Breast epithelium (tissue), 4 donors: Measurements from ENCODE around the gene PPRC1. TPM values are rescaled to one million over a fixed set of nuclear protein-coding genes. Genes with fewer than 3 reads are reported as not detected.

Experiments
- DNase-seq, 2 donors: peaks; one replicate each; pipeline ENCODE4 v3.0.0-alpha.2; 2019; ENCODE audit warnings: low spot score in 2 of 2
- H3K27ac ChIP-seq, 2 donors: fragments of 200-600 bp; sonication (generic) in 1 of 2; one replicate each; pipeline ENCODE4 v1.5.1; 2016 to 2019; ENCODE audit warnings: mild to moderate bottlenecking in 1 of 2
- H3K27me3 ChIP-seq, 2 donors: fragments of 200-600 bp; sonication (generic) in 1 of 2; one replicate each; pipeline versions ENCODE4 v1.5.1 to v1.6.0; 2017 to 2019; ENCODE audit warnings: control low read depth in 1 of 2, mild to moderate bottlenecking in 1 of 2
- H3K36me3 ChIP-seq: fragments of 200-600 bp; one replicate; pipeline ENCODE4 v1.5.1; 2019
- H3K4me1 ChIP-seq, 2 donors: fragments of 200-600 bp; sonication (generic); one replicate each; pipeline ENCODE4 v1.5.1; 2016 to 2019; ENCODE audit warnings: control low read depth in 1 of 2
- H3K4me3 ChIP-seq, 3 donors: fragments of 200-600 bp; sonication (generic); 1 replicate in 2 of 3; 2 replicates in 1 of 3; pipeline ENCODE4 v1.5.1; 2016 to 2019; ENCODE audit warnings: mild to moderate bottlenecking in 3 of 3, moderate library complexity in 2 of 3
- H3K9me3 ChIP-seq, 2 donors: fragments of 200-600 bp; sonication (generic) in 1 of 2; one replicate each; pipeline ENCODE4 v1.5.1; 2016 to 2019; ENCODE audit warnings: control low read depth in 1 of 2
- POLR2A ChIP-seq: fragments of 450-650 bp; IDR thresholded peaks from one replicate; pipeline ENCODE4 v1.6.1; 2016; ENCODE audit warnings: antibody characterized with exemption, mild to moderate bottlenecking, moderate library complexity
- POLR2AphosphoS5 ChIP-seq, 3 donors: sonication (generic); formaldehyde crosslinking; IDR thresholded peaks; one replicate each; pipeline ENCODE4 v1.6.1; 2017; ENCODE audit warnings: antibody characterized with exemption in 3 of 3
- intact Hi-C: fragments of 100-400 bp; cut with DNase I; formaldehyde crosslinking; loops from one replicate; pipeline ENCODE4 v1.15.1; 2023; ENCODE audit warnings: low total_unique reads
- total RNA-seq, 3 donors: library from RNA; depleted of rRNA; stranded (reverse); fragments of >200 nt; gene quantifications; one replicate each; pipeline ENCODE4 v1.1.0, GENCODE V29; 2016
- TF ChIP-seq, protein P1 (sequence below), 3 donors: fragments of 450-650 bp; IDR thresholded peaks; one replicate each; pipeline ENCODE4 v1.5.1; 2016 to 2017; ENCODE audit warnings: antibody characterized with exemption in 3 of 3, mild to moderate bottlenecking in 3 of 3, moderate library complexity in 3 of 3

Gene PPRC1
- total RNA-seq, 3 donors from 2014 or later, result 9.1 to 21.0 (median 19.8) TPM

DNA sequence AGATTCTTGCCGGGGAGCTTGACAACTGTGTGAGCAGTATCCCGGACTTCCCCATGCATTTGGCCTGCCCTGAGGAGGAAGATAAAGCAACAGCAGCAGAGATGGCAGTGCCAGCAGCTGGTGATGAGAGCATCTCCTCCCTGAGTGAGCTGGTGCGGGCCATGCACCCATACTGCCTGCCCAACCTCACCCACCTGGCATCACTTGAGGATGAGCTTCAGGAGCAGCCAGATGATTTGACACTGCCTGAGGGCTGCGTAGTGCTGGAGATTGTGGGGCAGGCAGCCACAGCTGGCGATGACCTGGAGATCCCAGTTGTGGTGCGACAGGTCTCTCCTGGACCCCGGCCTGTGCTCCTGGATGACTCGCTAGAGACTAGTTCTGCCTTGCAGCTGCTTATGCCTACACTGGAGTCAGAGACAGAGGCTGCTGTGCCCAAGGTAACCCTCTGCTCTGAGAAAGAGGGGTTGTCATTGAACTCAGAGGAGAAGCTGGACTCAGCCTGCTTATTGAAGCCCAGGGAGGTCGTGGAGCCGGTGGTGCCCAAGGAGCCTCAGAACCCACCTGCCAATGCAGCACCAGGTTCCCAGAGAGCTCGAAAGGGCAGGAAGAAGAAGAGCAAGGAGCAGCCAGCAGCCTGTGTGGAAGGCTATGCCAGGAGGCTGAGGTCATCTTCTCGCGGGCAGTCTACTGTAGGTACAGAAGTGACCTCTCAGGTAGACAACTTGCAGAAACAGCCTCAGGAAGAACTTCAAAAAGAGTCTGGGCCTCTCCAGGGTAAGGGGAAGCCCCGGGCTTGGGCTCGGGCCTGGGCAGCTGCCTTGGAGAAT, 6.7 kb downstream of the PPRC1 start:
- Histone ChIP-seq H3K36me3 (peaks cover 3% of the 10 kb centered on the region), H3K4me3 (no peak overlapping the region), H3K9me3 (no peaks in the 10 kb centered on the region), H3K4me1 (peaks cover 0 to 1% of the 10 kb centered on the region in 2 donors), H3K27me3 (no peaks in the 10 kb centered on the region), H3K27ac (no peak overlapping the region)
- TF ChIP-seq POLR2A, result no peak
- TF ChIP-seq POLR2AphosphoS5 (IDR thresholded peaks at IDR 0.05), result no peak
- TF ChIP-seq, protein P1, sequence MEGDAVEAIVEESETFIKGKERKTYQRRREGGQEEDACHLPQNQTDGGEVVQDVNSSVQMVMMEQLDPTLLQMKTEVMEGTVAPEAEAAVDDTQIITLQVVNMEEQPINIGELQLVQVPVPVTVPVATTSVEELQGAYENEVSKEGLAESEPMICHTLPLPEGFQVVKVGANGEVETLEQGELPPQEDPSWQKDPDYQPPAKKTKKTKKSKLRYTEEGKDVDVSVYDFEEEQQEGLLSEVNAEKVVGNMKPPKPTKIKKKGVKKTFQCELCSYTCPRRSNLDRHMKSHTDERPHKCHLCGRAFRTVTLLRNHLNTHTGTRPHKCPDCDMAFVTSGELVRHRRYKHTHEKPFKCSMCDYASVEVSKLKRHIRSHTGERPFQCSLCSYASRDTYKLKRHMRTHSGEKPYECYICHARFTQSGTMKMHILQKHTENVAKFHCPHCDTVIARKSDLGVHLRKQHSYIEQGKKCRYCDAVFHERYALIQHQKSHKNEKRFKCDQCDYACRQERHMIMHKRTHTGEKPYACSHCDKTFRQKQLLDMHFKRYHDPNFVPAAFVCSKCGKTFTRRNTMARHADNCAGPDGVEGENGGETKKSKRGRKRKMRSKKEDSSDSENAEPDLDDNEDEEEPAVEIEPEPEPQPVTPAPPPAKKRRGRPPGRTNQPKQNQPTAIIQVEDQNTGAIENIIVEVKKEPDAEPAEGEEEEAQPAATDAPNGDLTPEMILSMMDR (IDR thresholded peaks at IDR 0.05), result no peak
- no peak for DNase-seq
- intact Hi-C loops, result no loop called here

- H3K36me3 ChIP-seq, result peaks cover 3% of the 10 kb centered on the region
- no peaks in the 10 kb centered on the region for H3K27me3 ChIP-seq
Measured at GRCh38 chr10:102140218-102140617, 7.4 kb downstream of the PPRC1 start.

GRCh38 chr10:102140913-102141540, 8.2 kb downstream of the PPRC1 start:
- Histone ChIP-seq H3K27me3 (no peaks in the 10 kb centered on the region), H3K9me3 (no peaks in the 10 kb centered on the region), H3K4me3 (no peak overlapping the region), H3K36me3 (peaks cover 3% of the 10 kb centered on the region), H3K4me1 (no peaks in the 10 kb centered on the region), H3K27ac (no peak overlapping the region)
- TF ChIP-seq POLR2A (no peak), POLR2AphosphoS5 (IDR thresholded peaks at IDR 0.05) (no peak)
- TF ChIP-seq, protein P1 (IDR thresholded peaks at IDR 0.05), result no peak
- DNase-seq, result no peak
- intact Hi-C loops, result no loop called here

More at GRCh38 chr10:102140218-102140617, 7.4 kb downstream of the PPRC1 start:
- no peak for TF ChIP-seq POLR2A
- TF ChIP-seq, protein P1 (IDR thresholded peaks at IDR 0.05), result no peak
- TF ChIP-seq POLR2AphosphoS5 (IDR thresholded peaks at IDR 0.05), result no peak
- H3K9me3 ChIP-seq, result no peaks in the 10 kb centered on the region
- intact Hi-C loops, result no loop called here
- DNase-seq, result no peak
- H3K4me3 ChIP-seq, result no peak overlapping the region
- H3K27ac ChIP-seq, result no peak overlapping the region
- no peaks in the 10 kb centered on the region for H3K4me1 ChIP-seq

DNA sequence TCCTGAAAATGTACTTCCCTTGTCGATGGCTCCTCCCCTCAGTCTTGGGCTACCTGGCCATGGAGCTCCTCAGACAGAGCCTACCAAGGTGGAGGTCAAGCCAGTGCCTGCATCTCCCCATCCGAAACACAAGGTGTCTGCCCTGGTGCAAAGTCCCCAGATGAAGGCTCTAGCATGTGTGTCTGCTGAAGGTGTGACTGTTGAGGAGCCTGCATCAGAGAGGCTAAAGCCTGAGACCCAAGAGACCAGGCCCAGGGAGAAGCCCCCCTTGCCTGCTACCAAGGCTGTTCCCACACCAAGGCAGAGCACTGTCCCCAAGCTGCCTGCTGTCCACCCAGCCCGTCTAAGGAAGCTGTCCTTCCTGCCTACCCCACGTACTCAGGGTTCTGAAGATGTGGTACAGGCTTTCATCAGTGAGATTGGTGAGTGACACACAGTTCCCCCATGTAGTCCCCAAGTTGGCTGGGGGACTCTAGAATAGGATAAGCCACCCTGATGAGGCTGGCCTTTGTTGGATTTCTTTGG, 8.8 kb downstream of the PPRC1 start:
- DNase-seq, result no peak
- intact Hi-C loops, result no loop called here
- Histone ChIP-seq H3K9me3 (no peaks in the 10 kb centered on the region), H3K4me1 (no peaks in the 10 kb centered on the region), H3K27me3 (no peaks in the 10 kb centered on the region), H3K36me3 (peaks cover 3% of the 10 kb centered on the region), H3K27ac (no peak overlapping the region), H3K4me3 (no peak overlapping the region)
- TF ChIP-seq POLR2A (no peak), POLR2AphosphoS5 (IDR thresholded peaks at IDR 0.05) (no peak)
- TF ChIP-seq, protein P1 (IDR thresholded peaks at IDR 0.05), result no peak

DNA sequence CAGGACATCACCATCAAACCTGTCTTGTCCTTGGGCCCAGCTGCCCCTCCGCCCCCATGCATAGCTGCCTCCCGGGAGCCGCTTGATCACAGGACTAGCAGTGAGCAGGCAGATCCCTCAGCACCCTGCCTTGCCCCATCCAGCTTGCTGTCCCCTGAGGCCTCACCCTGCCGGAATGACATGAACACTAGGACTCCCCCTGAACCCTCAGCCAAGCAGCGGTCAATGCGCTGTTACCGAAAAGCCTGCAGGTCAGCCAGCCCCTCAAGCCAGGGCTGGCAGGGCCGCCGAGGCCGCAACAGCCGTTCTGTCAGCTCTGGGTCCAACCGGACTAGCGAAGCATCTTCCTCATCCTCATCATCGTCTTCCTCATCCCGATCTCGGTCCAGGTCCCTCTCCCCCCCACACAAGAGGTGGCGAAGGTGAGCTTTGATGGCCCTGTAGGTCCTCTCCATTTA, 14.2 kb downstream of the PPRC1 start:
- H3K27me3 ChIP-seq, result no peaks in the 10 kb centered on the region
- no peaks in the 10 kb centered on the region for H3K4me1 ChIP-seq
- TF ChIP-seq, protein P1 (IDR thresholded peaks at IDR 0.05), result no peak
- TF ChIP-seq POLR2AphosphoS5 (IDR thresholded peaks at IDR 0.05), result no peak
- H3K36me3 ChIP-seq, result no peaks in the 10 kb centered on the region
- no peak for DNase-seq
- intact Hi-C loops, result no loop called here
- no peak overlapping the region for H3K4me3 ChIP-seq
- H3K27ac ChIP-seq, result no peak overlapping the region
- no peaks in the 10 kb centered on the region for H3K9me3 ChIP-seq
